ENCODE data around the gene NFE2L3. TPM values are rescaled to one million over a fixed set of nuclear protein-coding genes. Genes with fewer than 3 reads are reported as not detected.

Gene NFE2L3
- total RNA-seq, 3 donors from 2014 or later = 2.2 to 5.8 (median 4.9) TPM

DNA sequence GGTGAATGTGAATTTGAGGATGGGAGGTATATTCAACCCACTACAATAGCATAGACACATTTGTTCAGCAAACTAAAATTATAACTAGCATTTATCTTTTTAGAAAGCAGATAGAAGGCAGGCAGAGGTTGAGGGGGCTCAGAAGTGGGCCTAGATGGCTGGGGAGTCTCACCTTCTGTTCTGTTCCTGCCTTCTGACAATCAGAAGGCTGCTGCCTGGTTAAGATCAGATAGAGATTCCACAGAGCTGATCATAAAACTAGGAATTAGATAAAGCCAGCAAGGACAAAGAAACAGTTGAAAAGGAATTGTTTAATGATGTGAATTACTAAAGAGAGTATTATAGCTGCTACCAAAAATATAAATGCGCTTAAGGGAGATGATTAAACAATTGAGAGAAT lies 11.6 kb upstream of the NFE2L3 start:
- no peaks in the 10 kb centered on the region for H3K36me3 ChIP-seq
- no peak for DNase-seq (ENCODE audit: low spot score in 2 of 2)
- no peaks in the 10 kb centered on the region for H3K9me3 ChIP-seq
- H3K4me1 ChIP-seq = no peaks in the 10 kb centered on the region
- H3K27me3 ChIP-seq = no peaks in the 10 kb centered on the region
- intact Hi-C loops (cut with DNase I; ENCODE audit: low total_unique reads) = no loop called here
- H3K27ac ChIP-seq = no peak overlapping the region
- H3K4me3 ChIP-seq = no peak overlapping the region
- TF ChIP-seq POLR2AphosphoS5 (IDR thresholded peaks at IDR 0.05) (no peak), POLR2A (IDR thresholded peaks at IDR 0.05) (no peak)
- TF ChIP-seq, protein P1, sequence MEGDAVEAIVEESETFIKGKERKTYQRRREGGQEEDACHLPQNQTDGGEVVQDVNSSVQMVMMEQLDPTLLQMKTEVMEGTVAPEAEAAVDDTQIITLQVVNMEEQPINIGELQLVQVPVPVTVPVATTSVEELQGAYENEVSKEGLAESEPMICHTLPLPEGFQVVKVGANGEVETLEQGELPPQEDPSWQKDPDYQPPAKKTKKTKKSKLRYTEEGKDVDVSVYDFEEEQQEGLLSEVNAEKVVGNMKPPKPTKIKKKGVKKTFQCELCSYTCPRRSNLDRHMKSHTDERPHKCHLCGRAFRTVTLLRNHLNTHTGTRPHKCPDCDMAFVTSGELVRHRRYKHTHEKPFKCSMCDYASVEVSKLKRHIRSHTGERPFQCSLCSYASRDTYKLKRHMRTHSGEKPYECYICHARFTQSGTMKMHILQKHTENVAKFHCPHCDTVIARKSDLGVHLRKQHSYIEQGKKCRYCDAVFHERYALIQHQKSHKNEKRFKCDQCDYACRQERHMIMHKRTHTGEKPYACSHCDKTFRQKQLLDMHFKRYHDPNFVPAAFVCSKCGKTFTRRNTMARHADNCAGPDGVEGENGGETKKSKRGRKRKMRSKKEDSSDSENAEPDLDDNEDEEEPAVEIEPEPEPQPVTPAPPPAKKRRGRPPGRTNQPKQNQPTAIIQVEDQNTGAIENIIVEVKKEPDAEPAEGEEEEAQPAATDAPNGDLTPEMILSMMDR (IDR thresholded peaks at IDR 0.05) = no peak

DNA sequence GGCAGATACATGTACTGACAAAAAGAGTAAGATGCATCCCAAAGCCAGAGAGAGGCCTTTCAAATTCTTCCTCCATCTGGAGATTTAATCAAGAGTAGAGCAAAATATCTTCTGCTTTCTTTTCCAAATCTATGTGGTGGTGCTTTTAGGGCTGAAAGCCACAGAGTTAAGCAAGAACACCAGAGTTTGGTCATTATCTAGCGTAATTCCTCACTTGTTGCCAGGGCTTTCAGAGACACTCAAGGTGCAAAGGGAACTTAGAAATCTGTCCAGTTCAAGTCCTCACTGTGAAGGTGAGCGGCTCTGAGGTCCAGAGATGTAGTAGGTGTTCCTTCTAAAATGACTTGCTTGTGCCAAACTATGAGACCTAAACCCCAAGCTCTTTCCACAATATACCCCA lies 10.9 kb upstream of the NFE2L3 start:
- Histone ChIP-seq H3K4me3 (no peak overlapping the region), H3K9me3 (no peaks in the 10 kb centered on the region)

DNA sequence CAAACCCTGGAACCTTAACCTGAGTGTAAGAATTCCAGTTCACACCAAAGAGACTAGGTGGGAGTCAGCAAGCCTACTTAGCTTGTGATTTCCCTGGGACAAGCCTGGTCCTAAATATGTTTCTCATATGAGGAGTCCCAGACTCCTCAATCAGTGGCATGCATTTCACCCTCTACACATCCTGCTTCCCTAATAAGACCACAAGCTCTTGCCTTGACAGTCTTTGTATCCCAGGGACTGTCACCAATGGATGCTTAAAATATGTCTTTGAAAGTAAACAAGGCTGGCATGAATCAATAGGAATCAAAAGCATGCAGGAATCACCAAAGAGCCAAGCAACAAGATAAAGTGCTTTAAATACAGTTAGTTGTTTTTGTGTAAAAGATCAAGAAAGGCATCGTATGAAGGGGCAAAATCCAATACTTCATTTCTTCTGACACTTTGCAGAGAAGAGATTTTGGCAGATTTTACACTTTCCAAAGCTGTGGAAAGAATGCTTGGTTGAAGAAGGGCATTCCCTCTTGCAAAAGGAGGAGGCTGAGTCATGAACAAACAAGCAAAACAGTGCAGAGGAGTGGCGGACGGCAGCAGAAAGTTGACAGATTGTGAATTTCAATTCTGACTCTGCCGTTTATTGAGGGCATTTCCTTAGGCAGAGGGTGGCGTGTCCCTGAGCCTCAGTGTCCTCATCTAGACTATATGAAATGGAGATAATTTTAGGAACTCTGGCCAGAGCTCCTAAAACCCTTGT lies 8.5 kb upstream of the NFE2L3 start:
- DNase-seq (ENCODE audit: low spot score in 2 of 2) = no peak
- H3K27ac ChIP-seq = no peak overlapping the region
- no peaks in the 10 kb centered on the region for H3K27me3 ChIP-seq
- peaks cover 0 to 6% of the 10 kb centered on the region in 2 donors for H3K9me3 ChIP-seq
- intact Hi-C loops (cut with DNase I; ENCODE audit: low total_unique reads) = no loop called here
- no peaks in the 10 kb centered on the region for H3K4me1 ChIP-seq
- no peaks in the 10 kb centered on the region for H3K36me3 ChIP-seq
- no peak overlapping the region for H3K4me3 ChIP-seq
- TF ChIP-seq POLR2A (IDR thresholded peaks at IDR 0.05) (no peak), POLR2AphosphoS5 (IDR thresholded peaks at IDR 0.05) (no peak)

More for the DNA sequence above, 10.9 kb upstream of the NFE2L3 start:
- Histone ChIP-seq H3K36me3 (no peaks in the 10 kb centered on the region), H3K27me3 (no peaks in the 10 kb centered on the region), H3K4me1 (no peaks in the 10 kb centered on the region), H3K27ac (no peak overlapping the region)
- TF ChIP-seq, protein P1 (IDR thresholded peaks at IDR 0.05) = no peak
- TF ChIP-seq POLR2AphosphoS5 (IDR thresholded peaks at IDR 0.05) (no peak), POLR2A (IDR thresholded peaks at IDR 0.05) (no peak)
- no peak for DNase-seq (ENCODE audit: low spot score in 2 of 2)
- intact Hi-C loops (cut with DNase I; ENCODE audit: low total_unique reads) = no loop called here

DNA sequence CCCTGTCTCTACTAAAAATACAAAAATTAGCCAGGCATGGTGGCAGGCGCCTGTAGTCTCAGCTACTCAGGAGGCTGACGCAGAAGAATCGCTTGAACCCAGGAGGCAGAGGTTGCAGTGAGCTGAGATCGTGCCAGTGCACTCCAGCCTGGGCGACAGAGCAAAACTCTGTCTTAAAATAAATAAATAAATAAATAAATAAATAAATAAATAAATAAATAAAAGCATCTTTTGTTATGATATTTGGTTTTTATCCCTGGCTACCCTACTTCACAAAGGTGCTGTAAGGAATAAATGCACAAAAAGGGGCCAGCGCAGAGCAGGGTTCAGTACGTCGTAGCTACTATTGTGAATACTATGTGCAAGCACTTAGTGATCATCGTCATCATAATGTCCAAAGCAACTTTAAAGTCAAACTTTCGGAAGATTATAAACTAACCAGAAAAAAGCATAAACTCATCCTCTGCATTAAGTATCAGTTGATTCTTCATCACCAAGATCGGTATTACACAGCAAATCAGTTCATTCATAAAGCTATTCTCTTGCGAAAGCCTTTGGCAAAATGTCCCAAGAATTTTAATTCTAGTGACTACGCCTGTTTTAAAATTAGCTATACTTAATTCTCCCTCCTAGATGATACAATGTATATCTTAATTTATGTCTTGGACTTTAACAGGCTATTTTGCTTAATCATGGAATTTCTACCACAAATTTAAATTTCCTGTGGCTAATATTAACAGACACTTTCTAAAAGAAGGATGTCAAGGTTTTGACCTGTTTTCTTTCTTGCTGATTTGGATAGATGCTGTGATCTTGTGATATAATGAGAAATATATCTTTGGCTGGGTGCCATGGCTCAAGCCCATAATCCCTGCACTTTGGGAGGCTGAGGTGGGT lies 7.6 kb upstream of the NFE2L3 start:
- Histone ChIP-seq H3K27ac (no peak overlapping the region), H3K4me3 (no peak overlapping the region), H3K27me3 (no peaks in the 10 kb centered on the region), H3K4me1 (no peaks in the 10 kb centered on the region), H3K9me3 (peaks cover 0 to 6% of the 10 kb centered on the region in 2 donors), H3K36me3 (no peaks in the 10 kb centered on the region)
- TF ChIP-seq, protein P1 (IDR thresholded peaks at IDR 0.05) = no peak
- TF ChIP-seq POLR2AphosphoS5 (IDR thresholded peaks at IDR 0.05) = no peak
- TF ChIP-seq POLR2A (IDR thresholded peaks at IDR 0.05) = no peak
- no peak for DNase-seq (ENCODE audit: low spot score in 2 of 2)
- intact Hi-C loops (cut with DNase I; ENCODE audit: low total_unique reads) = no loop called here

DNA sequence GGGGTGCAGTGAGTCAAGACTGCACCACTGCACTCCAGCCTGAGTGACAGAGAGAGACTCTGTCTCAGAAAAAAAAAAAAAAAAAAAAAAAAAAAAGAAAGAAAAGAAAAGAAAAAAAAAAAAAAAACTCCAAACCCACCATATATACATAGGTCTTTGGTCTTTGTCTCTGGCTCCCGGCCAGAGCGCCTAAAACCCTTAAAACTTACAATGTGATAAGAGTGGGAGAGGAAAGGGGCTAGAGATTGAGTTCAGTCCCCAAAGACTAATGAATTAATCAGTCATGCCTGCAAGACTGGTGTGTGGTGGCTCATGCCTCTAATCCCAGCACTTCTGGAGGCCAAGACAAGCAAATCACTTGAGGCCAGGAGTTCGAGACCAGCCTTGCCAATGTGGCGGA lies 6.8 kb upstream of the NFE2L3 start:
- no peak for DNase-seq (ENCODE audit: low spot score in 2 of 2)
- H3K27ac ChIP-seq = no peak overlapping the region
- H3K9me3 ChIP-seq = peaks cover 0 to 6% of the 10 kb centered on the region in 2 donors
- H3K27me3 ChIP-seq = no peaks in the 10 kb centered on the region
- H3K4me1 ChIP-seq = no peaks in the 10 kb centered on the region
- no peak overlapping the region for H3K4me3 ChIP-seq
- intact Hi-C loops (cut with DNase I; ENCODE audit: low total_unique reads) = no loop called here
- no peak for TF ChIP-seq POLR2AphosphoS5 (IDR thresholded peaks at IDR 0.05)
- TF ChIP-seq POLR2A (IDR thresholded peaks at IDR 0.05) = no peak
- TF ChIP-seq, protein P1 (IDR thresholded peaks at IDR 0.05) = no peak
- H3K36me3 ChIP-seq = no peaks in the 10 kb centered on the region

Measured in breast epithelium (tissue), 4 donors.